ENCODE measurements around the gene MAEA. TPM values are rescaled to one million over a fixed set of nuclear protein-coding genes. Genes with fewer than 3 reads are reported as not detected.

The MAEA gene
- polyA plus RNA-seq, 1 experiment = 73.3 TPM

GRCh38 chr4:1297023-1297395 lies 7.3 kb downstream of the MAEA start:
- Histone ChIP-seq H3K4me3 (ENCODE audit: low read depth, low read length) (no peak overlapping the region), H3K9me3 (ENCODE audit: control insufficient read depth, insufficient read depth, low read length) (no peaks in the 10 kb centered on the region), H3K27ac (ENCODE audit: low read depth, low read length) (no peak overlapping the region), H3K27me3 (ENCODE audit: control insufficient read depth, insufficient read depth, low read length) (no peaks in the 10 kb centered on the region)
- no peak for DNase-seq (ENCODE audit: low read depth, low spot score)
- ChIA-PET CTCF (no interaction called here), POLR2A (no interaction called here)
- no peak for TF ChIP-seq CTCF (IDR thresholded peaks at IDR 0.05; ENCODE audit: low read depth, low read length)

- POLR2A ChIA-PET = no interaction called here
- CTCF ChIA-PET = no interaction called here
These were observed 8.0 kb downstream of the MAEA start for GRCh38 chr4:1297456-1298325.

DNA sequence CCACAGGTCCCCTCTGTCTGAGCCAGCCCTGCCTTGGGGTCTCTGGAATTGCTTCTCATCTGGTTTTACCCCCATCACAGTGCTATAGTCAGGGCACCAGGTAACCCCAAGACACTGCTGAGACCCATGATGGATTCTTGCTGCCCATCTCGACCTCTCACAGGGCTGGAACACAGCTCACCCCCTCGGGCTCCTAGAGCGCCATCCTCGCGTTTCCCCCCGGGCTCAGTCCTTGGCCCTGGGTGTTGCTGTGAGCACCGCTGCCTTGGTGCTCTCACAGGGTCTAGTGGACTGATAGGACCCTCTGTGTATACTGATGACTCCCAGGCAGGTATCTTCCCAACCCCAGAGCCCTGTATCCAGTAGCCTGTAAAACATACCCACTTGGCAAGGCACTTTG lies 8.8 kb downstream of the MAEA start:
- TF ChIP-seq CTCF (IDR thresholded peaks at IDR 0.05; ENCODE audit: low read depth, low read length) = no peak
- H3K27ac ChIP-seq (ENCODE audit: low read depth, low read length) = no peak overlapping the region
- CTCF ChIA-PET = no interaction called here
- no peak overlapping the region for H3K4me3 ChIP-seq (ENCODE audit: low read depth, low read length)
- no peak for DNase-seq (ENCODE audit: low read depth, low spot score)
- POLR2A ChIA-PET = no interaction called here
- no peaks in the 10 kb centered on the region for H3K27me3 ChIP-seq (ENCODE audit: control insufficient read depth, insufficient read depth, low read length)
- no peaks in the 10 kb centered on the region for H3K9me3 ChIP-seq (ENCODE audit: control insufficient read depth, insufficient read depth, low read length)

More at GRCh38 chr4:1297456-1298325, 8.0 kb downstream of the MAEA start:
- no peak overlapping the region for H3K27ac ChIP-seq (ENCODE audit: low read depth, low read length)
- H3K4me3 ChIP-seq (ENCODE audit: low read depth, low read length) = no peak overlapping the region
- no peak for DNase-seq (ENCODE audit: low read depth, low spot score)
- no peaks in the 10 kb centered on the region for H3K9me3 ChIP-seq (ENCODE audit: control insufficient read depth, insufficient read depth, low read length)
- no peaks in the 10 kb centered on the region for H3K27me3 ChIP-seq (ENCODE audit: control insufficient read depth, insufficient read depth, low read length)
- no peak for TF ChIP-seq CTCF (IDR thresholded peaks at IDR 0.05; ENCODE audit: low read depth, low read length)

GRCh38 chr4:1299301-1299860 lies 9.7 kb downstream of the MAEA start:
- Histone ChIP-seq H3K27ac (ENCODE audit: low read depth, low read length) (no peak overlapping the region), H3K4me3 (ENCODE audit: low read depth, low read length) (no peak overlapping the region), H3K27me3 (ENCODE audit: control insufficient read depth, insufficient read depth, low read length) (no peaks in the 10 kb centered on the region), H3K9me3 (ENCODE audit: control insufficient read depth, insufficient read depth, low read length) (no peaks in the 10 kb centered on the region)
- ChIA-PET POLR2A (no interaction called here), CTCF (no interaction called here)
- no peak for DNase-seq (ENCODE audit: low read depth, low spot score)
- TF ChIP-seq CTCF (IDR thresholded peaks at IDR 0.05; ENCODE audit: low read depth, low read length) = no peak
